ENCODE results near the gene HAUS3.
"Not testable (repeated sequence)": the region's sequence is repeated elsewhere in the genome, so short reads cannot be mapped to it uniquely, and the experiment has no call there.

The HAUS3 gene

DNA sequence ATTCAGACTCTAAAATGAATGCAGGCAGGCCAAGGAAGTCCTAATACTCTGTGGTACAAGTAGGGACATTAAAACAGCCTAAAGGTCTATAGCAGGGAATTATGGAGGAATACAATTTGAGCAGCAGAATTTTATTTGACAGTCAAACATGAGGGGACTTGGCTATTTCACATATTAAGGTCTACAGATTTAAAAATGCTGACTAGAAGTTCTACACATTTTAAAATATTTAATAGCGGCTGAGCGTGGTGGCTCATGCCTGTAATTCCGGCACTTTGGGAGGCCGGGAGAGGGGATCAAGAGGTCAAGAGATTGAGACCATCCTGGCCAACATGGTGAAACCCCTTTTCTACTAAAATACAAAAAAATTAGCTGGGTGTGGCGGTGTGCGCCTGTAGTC, 10.8 kb downstream of the HAUS3 start:
- Histone ChIP-seq H3K9me3 (ENCODE audit: control insufficient read depth in 2 of 2, low read length in 2 of 2) (no peaks in the 10 kb centered on the region), H3K4me3 (ENCODE audit: low read length in 2 of 2) (no peak overlapping the region), H3K4me1 (ENCODE audit: control insufficient read depth, insufficient read depth, low read length) (no peaks in the 10 kb centered on the region), H3K27ac (ENCODE audit: low read length) (no peak overlapping the region), H3K36me3 (ENCODE audit: control insufficient read depth in 2 of 2, insufficient read depth in 2 of 2, low read length in 2 of 2) (peaks cover 7 to 8% of the 10 kb centered on the region in 2 donors), H3K27me3 (ENCODE audit: control insufficient read depth in 1 of 2, insufficient read depth in 2 of 2, low read length in 2 of 2) (no peaks in the 10 kb centered on the region), H3K9ac (ENCODE audit: low read length in 2 of 2) (no peak overlapping the region)

DNA sequence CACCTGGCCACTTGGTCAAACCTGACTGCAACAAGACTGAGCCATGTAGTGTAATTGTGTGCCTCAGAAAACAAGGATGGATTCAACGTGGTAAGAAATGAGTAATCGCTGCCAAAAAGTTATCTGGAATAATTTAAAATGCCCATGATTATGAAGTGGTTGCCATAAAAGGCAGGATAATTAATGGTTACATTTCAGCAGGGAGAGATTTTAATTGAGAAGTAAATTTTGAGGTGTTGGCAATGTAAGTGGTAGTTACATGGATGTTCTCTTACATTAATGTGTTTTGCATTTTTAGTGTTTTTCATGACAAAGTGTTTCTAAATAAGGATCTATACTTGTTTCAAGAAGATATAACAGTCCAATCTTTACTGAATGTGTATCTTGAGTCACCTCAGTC, 15.7 kb downstream of the HAUS3 start:
- Histone ChIP-seq H3K36me3 (ENCODE audit: control insufficient read depth in 2 of 2, insufficient read depth in 2 of 2, low read length in 2 of 2) (peaks cover 4 to 15% of the 10 kb centered on the region in 2 donors), H3K4me3 (ENCODE audit: low read length in 2 of 2) (no peak overlapping the region), H3K9ac (ENCODE audit: low read length in 2 of 2) (no peak overlapping the region)

DNA sequence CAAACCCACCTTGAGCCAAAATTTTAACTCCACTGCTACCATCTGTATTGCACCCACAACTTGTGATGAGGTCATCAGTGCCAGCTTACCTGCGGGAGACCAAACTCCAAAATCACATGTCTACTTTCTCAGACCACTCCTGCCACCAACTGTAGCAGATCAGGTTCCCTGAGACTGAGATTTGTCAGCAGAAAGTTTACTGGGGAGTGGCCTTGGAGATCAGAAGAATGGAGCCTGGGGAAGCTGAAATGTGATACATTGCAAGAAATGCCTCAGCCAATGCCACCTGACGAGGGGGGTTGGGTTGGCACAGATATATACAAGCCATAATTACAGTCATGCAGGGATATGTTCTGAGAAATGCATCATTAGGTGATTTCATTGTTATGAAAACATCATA, 19.1 kb downstream of the HAUS3 start:
- Histone ChIP-seq H3K36me3 (ENCODE audit: control insufficient read depth in 2 of 2, insufficient read depth in 2 of 2, low read length in 2 of 2) (peaks cover 4 to 15% of the 10 kb centered on the region in 2 donors), H3K4me3 (ENCODE audit: low read length in 2 of 2) (no peak overlapping the region), H3K27me3 (ENCODE audit: control insufficient read depth in 1 of 2, insufficient read depth in 2 of 2, low read length in 2 of 2) (no peaks in the 10 kb centered on the region), H3K4me1 (ENCODE audit: control insufficient read depth, insufficient read depth, low read length) (peaks cover 3% of the 10 kb centered on the region), H3K9ac (ENCODE audit: low read length in 2 of 2) (no peak overlapping the region), H3K9me3 (ENCODE audit: control insufficient read depth in 2 of 2, low read length in 2 of 2) (no peaks in the 10 kb centered on the region), H3K27ac (ENCODE audit: low read length) (no peak overlapping the region)

More for the DNA sequence above, 15.7 kb downstream of the HAUS3 start:
- H3K9me3 ChIP-seq (ENCODE audit: control insufficient read depth in 2 of 2, low read length in 2 of 2): no peaks in the 10 kb centered on the region
- no peak overlapping the region for H3K27ac ChIP-seq (ENCODE audit: low read length)
- no peaks in the 10 kb centered on the region for H3K4me1 ChIP-seq (ENCODE audit: control insufficient read depth, insufficient read depth, low read length)
- H3K27me3 ChIP-seq (ENCODE audit: control insufficient read depth in 1 of 2, insufficient read depth in 2 of 2, low read length in 2 of 2): no peaks in the 10 kb centered on the region

DNA sequence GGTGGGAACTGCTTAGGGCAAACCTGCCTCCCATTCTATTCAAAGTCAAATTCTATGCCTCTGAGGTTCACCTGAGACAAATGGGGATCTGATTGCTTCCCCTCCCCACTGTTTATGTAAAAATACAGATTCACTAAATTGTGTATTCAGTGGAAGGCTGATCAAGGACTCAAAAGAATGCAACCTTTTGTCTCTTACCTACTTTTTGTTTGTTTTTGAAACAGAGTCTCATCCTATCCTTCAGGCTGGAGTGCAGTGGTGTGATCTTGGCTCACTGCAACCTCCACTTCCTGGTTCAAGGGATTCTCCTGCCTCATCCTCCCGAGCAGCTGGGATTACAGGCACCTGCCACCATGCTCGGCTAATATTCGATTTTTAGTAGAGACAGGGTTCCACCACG, 20.5 kb downstream of the HAUS3 start:
- H3K9ac ChIP-seq (ENCODE audit: low read length in 2 of 2); H3K27ac ChIP-seq (ENCODE audit: low read length); H3K9me3 ChIP-seq (ENCODE audit: control insufficient read depth in 2 of 2, low read length in 2 of 2); H3K27me3 ChIP-seq (ENCODE audit: control insufficient read depth in 1 of 2, insufficient read depth in 2 of 2, low read length in 2 of 2); H3K4me3 ChIP-seq (ENCODE audit: low read length in 2 of 2); H3K4me1 ChIP-seq (ENCODE audit: control insufficient read depth, insufficient read depth, low read length): not testable (repeated sequence)
- H3K36me3 ChIP-seq (ENCODE audit: control insufficient read depth in 2 of 2, insufficient read depth in 2 of 2, low read length in 2 of 2): peaks cover 4 to 11% of the 10 kb centered on the region in 2 donors

DNA sequence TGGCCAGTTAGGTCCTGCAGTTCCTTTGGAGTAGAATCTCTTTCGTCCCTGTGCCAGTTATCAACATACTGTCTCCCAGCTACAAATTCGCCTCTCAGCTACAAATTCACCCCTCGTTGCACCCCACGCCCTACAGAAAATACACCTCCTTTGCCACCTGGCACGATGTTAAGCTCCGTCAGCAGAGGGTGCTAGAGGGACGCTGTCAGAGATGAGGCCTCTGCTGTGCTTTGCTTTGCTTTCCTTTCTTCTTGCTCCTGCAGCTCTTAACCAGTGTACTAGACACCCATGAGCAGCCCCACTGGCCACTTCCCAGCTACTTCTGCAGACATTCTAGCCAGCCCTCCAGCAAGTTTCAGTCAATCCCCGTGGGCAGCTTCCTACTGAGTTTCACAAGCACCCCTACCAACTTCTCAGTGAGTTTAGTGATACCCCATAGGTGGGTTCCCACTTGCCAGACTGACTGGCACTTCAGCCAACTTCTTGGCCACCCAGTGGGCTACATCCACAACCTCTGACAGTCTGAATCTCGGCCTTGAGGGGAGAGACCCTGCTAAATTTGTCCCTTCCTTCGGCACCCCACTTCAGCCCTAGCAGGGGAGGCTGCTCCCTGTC, 21.8 kb downstream of the HAUS3 start:
- peak overlapping the region in 1 of 2 donors; percentile 13 for H3K9ac ChIP-seq (ENCODE audit: low read length in 2 of 2)
- H3K27ac ChIP-seq (ENCODE audit: low read length): no peak overlapping the region
- no peaks in the 10 kb centered on the region for H3K27me3 ChIP-seq (ENCODE audit: control insufficient read depth in 1 of 2, insufficient read depth in 2 of 2, low read length in 2 of 2)
- H3K4me1 ChIP-seq (ENCODE audit: control insufficient read depth, insufficient read depth, low read length): peaks cover 3% of the 10 kb centered on the region
- H3K36me3 ChIP-seq (ENCODE audit: control insufficient read depth in 2 of 2, insufficient read depth in 2 of 2, low read length in 2 of 2): peaks cover 4 to 11% of the 10 kb centered on the region in 2 donors
- H3K4me3 ChIP-seq (ENCODE audit: low read length in 2 of 2): no peak overlapping the region
- no peaks in the 10 kb centered on the region for H3K9me3 ChIP-seq (ENCODE audit: control insufficient read depth in 2 of 2, low read length in 2 of 2)

DNA sequence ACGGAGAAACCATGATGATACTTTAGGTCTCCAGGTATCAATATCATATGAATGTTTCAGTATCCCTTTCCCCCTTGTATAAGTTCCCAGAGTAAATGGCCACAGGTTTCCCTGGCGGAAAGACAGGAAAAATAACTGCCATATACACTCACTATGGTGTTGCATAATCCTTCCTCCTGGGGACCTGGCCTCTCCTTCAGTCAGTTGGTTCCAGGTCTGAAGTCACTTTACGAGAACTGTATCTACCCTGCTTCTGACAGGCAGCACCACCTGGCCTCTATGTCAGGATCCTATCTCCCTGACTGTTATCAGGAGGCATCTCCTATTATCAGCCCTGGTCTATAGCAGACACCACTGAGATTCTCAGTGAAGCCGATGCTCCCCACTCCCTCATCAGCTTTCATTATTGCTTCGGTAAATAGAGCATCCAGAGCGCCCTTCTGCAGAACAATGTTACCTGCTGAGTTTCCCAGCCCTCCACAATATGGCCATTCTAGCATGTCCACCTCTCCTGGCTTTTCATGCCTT, 22.6 kb downstream of the HAUS3 start:
- H3K36me3 ChIP-seq (ENCODE audit: control insufficient read depth in 2 of 2, insufficient read depth in 2 of 2, low read length in 2 of 2): peaks cover 4 to 11% of the 10 kb centered on the region in 2 donors
- no peak overlapping the region for H3K27ac ChIP-seq (ENCODE audit: low read length)
- no peaks in the 10 kb centered on the region for H3K27me3 ChIP-seq (ENCODE audit: control insufficient read depth in 1 of 2, insufficient read depth in 2 of 2, low read length in 2 of 2)
- peaks cover 3% of the 10 kb centered on the region for H3K4me1 ChIP-seq (ENCODE audit: control insufficient read depth, insufficient read depth, low read length)
- H3K4me3 ChIP-seq (ENCODE audit: low read length in 2 of 2): no peak overlapping the region
- H3K9me3 ChIP-seq (ENCODE audit: control insufficient read depth in 2 of 2, low read length in 2 of 2): no peaks in the 10 kb centered on the region
- H3K9ac ChIP-seq (ENCODE audit: low read length in 2 of 2): no peak overlapping the region

DNA sequence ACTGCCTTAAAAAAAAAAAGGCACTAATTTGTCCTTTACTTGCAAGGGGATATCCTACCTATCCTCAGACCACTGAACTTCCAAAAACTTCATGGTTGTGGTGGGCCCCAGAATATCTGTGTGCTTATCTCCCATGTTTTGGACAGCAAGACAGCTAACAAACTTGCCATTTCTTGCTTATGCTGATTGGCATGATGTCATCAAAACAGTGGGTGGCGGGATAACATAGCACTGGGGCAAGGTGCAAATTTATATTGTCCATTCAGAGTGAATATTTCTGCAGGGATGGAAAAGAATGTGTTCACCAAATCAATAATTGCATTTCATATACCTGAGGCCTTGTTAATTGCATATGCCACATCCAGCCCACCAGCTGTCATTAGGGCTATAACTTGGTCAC, 23.5 kb downstream of the HAUS3 start:
- no peaks in the 10 kb centered on the region for H3K27me3 ChIP-seq (ENCODE audit: control insufficient read depth in 1 of 2, insufficient read depth in 2 of 2, low read length in 2 of 2)

DNA sequence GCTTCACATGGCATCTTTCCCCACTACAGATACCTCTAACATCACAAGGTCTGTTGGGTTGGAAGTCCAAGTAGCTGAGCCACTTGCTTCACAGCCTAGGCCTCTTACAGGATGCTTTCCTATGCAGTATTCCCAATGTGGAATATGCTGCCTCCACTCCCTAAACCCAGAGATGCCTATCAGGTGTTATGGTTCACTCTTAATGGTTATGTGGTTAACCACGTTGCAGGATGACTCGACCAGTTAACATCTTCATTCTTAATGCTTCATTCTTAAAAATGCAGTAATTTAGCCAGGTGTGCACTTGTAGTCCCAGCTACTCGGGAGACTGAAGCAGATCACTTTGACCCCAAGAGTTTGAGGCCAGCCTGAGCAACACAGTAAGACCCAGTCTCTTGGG, 24.2 kb downstream of the HAUS3 start:
- H3K9ac ChIP-seq (ENCODE audit: low read length in 2 of 2): no peak overlapping the region
- no peak overlapping the region for H3K27ac ChIP-seq (ENCODE audit: low read length)
- no peaks in the 10 kb centered on the region for H3K9me3 ChIP-seq (ENCODE audit: control insufficient read depth in 2 of 2, low read length in 2 of 2)
- peaks cover 3% of the 10 kb centered on the region for H3K4me1 ChIP-seq (ENCODE audit: control insufficient read depth, insufficient read depth, low read length)
- H3K27me3 ChIP-seq (ENCODE audit: control insufficient read depth in 1 of 2, insufficient read depth in 2 of 2, low read length in 2 of 2): no peaks in the 10 kb centered on the region
- H3K36me3 ChIP-seq (ENCODE audit: control insufficient read depth in 2 of 2, insufficient read depth in 2 of 2, low read length in 2 of 2): peaks cover 0 to 2% of the 10 kb centered on the region in 2 donors
- no peak overlapping the region for H3K4me3 ChIP-seq (ENCODE audit: low read length in 2 of 2)

More for the DNA sequence above, 23.5 kb downstream of the HAUS3 start:
- Histone ChIP-seq H3K4me1 (ENCODE audit: control insufficient read depth, insufficient read depth, low read length) (peaks cover 3% of the 10 kb centered on the region), H3K27ac (ENCODE audit: low read length) (no peak overlapping the region), H3K36me3 (ENCODE audit: control insufficient read depth in 2 of 2, insufficient read depth in 2 of 2, low read length in 2 of 2) (peaks cover 1 to 9% of the 10 kb centered on the region in 2 donors), H3K9me3 (ENCODE audit: control insufficient read depth in 2 of 2, low read length in 2 of 2) (no peaks in the 10 kb centered on the region), H3K4me3 (ENCODE audit: low read length in 2 of 2) (no peak overlapping the region), H3K9ac (ENCODE audit: low read length in 2 of 2) (no peak overlapping the region)

DNA sequence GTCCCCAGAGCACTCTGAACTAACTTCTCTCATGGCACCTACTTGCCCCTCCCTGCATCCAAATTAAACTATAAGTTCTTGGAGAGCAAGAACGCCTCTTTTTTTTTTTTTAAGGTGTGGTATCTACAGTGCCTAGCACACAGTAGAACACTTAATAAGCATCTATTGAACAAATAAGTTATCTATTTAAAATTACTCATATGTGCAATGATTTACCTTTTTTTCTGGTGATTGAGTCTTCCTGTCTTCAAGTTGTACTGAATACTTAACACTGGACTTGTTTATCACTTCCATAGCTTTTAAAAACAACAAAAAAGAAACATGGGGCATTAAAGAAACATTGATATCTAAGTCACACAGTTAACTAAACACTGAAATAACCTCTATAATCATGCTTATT, 29.1 kb downstream of the HAUS3 start:
- H3K9me3 ChIP-seq (ENCODE audit: control insufficient read depth in 2 of 2, low read length in 2 of 2): no peaks in the 10 kb centered on the region
- no peak overlapping the region for H3K27ac ChIP-seq (ENCODE audit: low read length)
- H3K36me3 ChIP-seq (ENCODE audit: control insufficient read depth in 2 of 2, insufficient read depth in 2 of 2, low read length in 2 of 2): no peaks in the 10 kb centered on the region
- no peak overlapping the region for H3K4me3 ChIP-seq (ENCODE audit: low read length in 2 of 2)
- H3K9ac ChIP-seq (ENCODE audit: low read length in 2 of 2): no peak overlapping the region
- H3K4me1 ChIP-seq (ENCODE audit: control insufficient read depth, insufficient read depth, low read length): no peaks in the 10 kb centered on the region
- no peaks in the 10 kb centered on the region for H3K27me3 ChIP-seq (ENCODE audit: control insufficient read depth in 1 of 2, insufficient read depth in 2 of 2, low read length in 2 of 2)

DNA sequence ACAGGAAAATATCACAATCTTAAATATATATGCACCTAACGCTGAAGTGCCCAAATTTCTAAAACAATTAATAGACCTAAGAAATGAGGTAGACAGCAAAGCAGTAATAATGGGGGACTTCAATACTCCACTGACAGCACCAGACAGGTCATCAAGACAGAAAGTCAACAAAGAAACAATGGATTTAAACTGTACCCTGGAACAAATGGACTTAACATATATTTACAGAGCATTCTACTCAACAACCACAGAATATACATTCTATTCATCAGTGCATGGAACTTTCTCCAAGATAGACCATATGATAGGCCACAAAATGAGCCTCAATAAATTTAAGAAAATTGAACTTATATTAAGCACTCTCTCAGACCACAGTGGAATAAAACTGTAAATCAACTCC, 39.1 kb downstream of the HAUS3 start:
- H3K4me3 ChIP-seq (ENCODE audit: low read length in 2 of 2); H3K27me3 ChIP-seq (ENCODE audit: control insufficient read depth in 1 of 2, insufficient read depth in 2 of 2, low read length in 2 of 2); H3K9ac ChIP-seq (ENCODE audit: low read length in 2 of 2); H3K27ac ChIP-seq (ENCODE audit: low read length); H3K36me3 ChIP-seq (ENCODE audit: control insufficient read depth in 2 of 2, insufficient read depth in 2 of 2, low read length in 2 of 2); H3K4me1 ChIP-seq (ENCODE audit: control insufficient read depth, insufficient read depth, low read length); H3K9me3 ChIP-seq (ENCODE audit: control insufficient read depth in 2 of 2, low read length in 2 of 2): not testable (repeated sequence)

DNA sequence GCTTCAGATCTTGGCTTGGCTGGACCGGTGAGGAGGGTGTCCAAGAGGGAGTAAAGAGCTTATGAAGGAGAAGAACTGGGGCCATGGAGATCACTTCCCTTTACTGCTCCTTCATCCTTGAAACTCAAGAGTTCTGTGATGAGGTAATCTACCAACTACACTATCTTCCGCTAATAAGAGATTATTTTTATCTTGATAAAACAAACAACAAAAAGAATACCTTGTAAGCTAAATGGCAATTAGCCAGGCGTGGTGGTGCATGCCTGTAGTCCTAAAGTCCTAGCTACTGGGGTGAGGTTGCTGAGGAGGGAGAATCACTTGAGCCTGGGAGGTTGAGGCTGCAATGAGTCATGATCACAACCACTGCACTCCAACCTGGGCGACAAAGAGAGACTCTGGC, 47.4 kb downstream of the HAUS3 start:
- Histone ChIP-seq H3K36me3 (ENCODE audit: control insufficient read depth in 2 of 2, insufficient read depth in 2 of 2, low read length in 2 of 2) (peaks cover 6 to 7% of the 10 kb centered on the region in 2 donors), H3K9ac (ENCODE audit: low read length in 2 of 2) (no peak overlapping the region), H3K4me1 (ENCODE audit: control insufficient read depth, insufficient read depth, low read length) (no peaks in the 10 kb centered on the region), H3K4me3 (ENCODE audit: low read length in 2 of 2) (no peak overlapping the region), H3K9me3 (ENCODE audit: control insufficient read depth in 2 of 2, low read length in 2 of 2) (no peaks in the 10 kb centered on the region), H3K27ac (ENCODE audit: low read length) (no peak overlapping the region), H3K27me3 (ENCODE audit: control insufficient read depth in 1 of 2, insufficient read depth in 2 of 2, low read length in 2 of 2) (no peaks in the 10 kb centered on the region)
